ENCODE results near the gene FAR2. TPM values are rescaled to one million over a fixed set of nuclear protein-coding genes. Genes with fewer than 3 reads are reported as not detected.

Gene FAR2
- total RNA-seq, 1 donor from 2014 or later, result 19.5 TPM

- Mint-ChIP-seq H3K36me3 (no peaks in the 10 kb centered on the region), H3K4me3 (no peak overlapping the region), H3K9me3 (peaks cover 3% of the 10 kb centered on the region), H3K27me3 (ENCODE audit: insufficient read depth, low read depth) (no peaks in the 10 kb centered on the region), H3K4me1 (no peaks in the 10 kb centered on the region), H3K27ac (no peak overlapping the region)
- TF ChIP-seq EZH2phosphoT487 (IDR thresholded peaks at IDR 0.05) (no peak), EZH2 (IDR thresholded peaks at IDR 0.05) (no peak), CTCF (IDR thresholded peaks at IDR 0.05) (no peak)
- no peak overlapping the region for H3K4me3 ChIP-seq
- no peak overlapping the region for H3K4me2 ChIP-seq
- no peak for DNase-seq (ENCODE audit: low spot score)
- H3F3A ChIP-seq (ENCODE audit: low read depth), result peaks cover 5% of the 10 kb centered on the region
- H4K20me1 ChIP-seq (ENCODE audit: low read depth), result no peaks in the 10 kb centered on the region
- no peaks in the 10 kb centered on the region for H3K27me3 ChIP-seq
- no peaks in the 10 kb centered on the region for H3K4me1 ChIP-seq
- H3K36me3 ChIP-seq, result no peaks in the 10 kb centered on the region
- H3K9me3 ChIP-seq (ENCODE audit: low read depth), result no peaks in the 10 kb centered on the region
- no peak overlapping the region for H3K27ac ChIP-seq
- no peak overlapping the region for H3K9ac ChIP-seq
- H2AFZ ChIP-seq (replicated peaks), result no peak overlapping the region
- no peaks in the 10 kb centered on the region for H3K79me2 ChIP-seq (ENCODE audit: low read depth)
Observed at GRCh38 chr12:29226616-29227015, 77.5 kb downstream of the FAR2 start.

DNA sequence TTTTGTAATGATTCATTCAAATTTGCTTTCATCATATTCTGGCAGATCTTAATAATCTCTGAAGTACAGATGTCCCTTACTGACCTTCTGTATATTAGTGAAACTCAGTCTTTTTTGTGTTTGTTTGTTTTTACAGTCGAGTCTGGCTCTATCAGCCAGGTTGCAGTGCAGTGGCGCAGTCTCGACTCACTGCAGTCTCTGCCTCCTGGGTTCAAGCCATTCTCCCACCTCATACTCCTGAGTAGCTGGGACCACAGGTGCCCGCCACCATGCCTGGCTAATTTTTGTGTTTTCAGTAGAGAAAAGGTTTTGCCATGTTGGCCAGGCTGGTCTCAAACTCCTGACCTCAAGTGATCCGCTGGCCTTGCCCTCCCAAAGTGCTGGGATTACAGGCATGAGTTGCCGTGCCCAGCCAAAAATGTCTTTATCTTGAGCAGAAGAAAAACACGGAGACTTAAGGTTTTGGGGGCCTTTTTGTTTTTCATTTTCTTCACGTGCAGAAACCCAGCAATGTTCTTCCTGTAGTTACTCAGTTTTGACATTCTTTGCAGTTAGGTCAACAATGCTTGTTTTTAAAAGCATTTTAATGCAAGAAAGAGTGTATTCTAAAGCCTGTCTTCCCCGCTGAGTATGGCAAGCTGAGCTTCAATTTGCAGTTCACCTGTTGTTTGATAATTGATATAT lies 79.5 kb downstream of the FAR2 start:
- no peaks in the 10 kb centered on the region for H3K27me3 Mint-ChIP-seq (ENCODE audit: insufficient read depth, low read depth)
- Histone ChIP-seq H3K9me3 (ENCODE audit: low read depth) (no peaks in the 10 kb centered on the region), H3K27me3 (no peaks in the 10 kb centered on the region), H3K4me2 (no peak overlapping the region), H3K9ac (no peak overlapping the region), H3K36me3 (no peaks in the 10 kb centered on the region), H3F3A (ENCODE audit: low read depth) (peaks cover 5% of the 10 kb centered on the region), H3K4me3 (no peak overlapping the region), H4K20me1 (ENCODE audit: low read depth) (no peaks in the 10 kb centered on the region), H3K4me1 (no peaks in the 10 kb centered on the region), H3K27ac (no peak overlapping the region), H3K79me2 (ENCODE audit: low read depth) (no peaks in the 10 kb centered on the region), H2AFZ (replicated peaks) (peak overlapping the region; percentile 26)
- H3K4me3 Mint-ChIP-seq, result no peak overlapping the region
- no peaks in the 10 kb centered on the region for H3K36me3 Mint-ChIP-seq
- no peaks in the 10 kb centered on the region for H3K4me1 Mint-ChIP-seq
- no peaks in the 10 kb centered on the region for H3K9me3 Mint-ChIP-seq
- H3K27ac Mint-ChIP-seq, result no peak overlapping the region
- DNase-seq (ENCODE audit: low spot score), result no peak
- TF ChIP-seq CTCF (IDR thresholded peaks at IDR 0.05) (no peak), EZH2 (IDR thresholded peaks at IDR 0.05) (no peak), EZH2phosphoT487 (IDR thresholded peaks at IDR 0.05) (no peak)

GRCh38 chr12:29229158-29229505 lies 80.1 kb downstream of the FAR2 start:
- Histone ChIP-seq H3K36me3 (no peaks in the 10 kb centered on the region), H3K9ac (no peak overlapping the region), H3F3A (ENCODE audit: low read depth) (peaks cover 5% of the 10 kb centered on the region), H3K27ac (no peak overlapping the region), H4K20me1 (ENCODE audit: low read depth) (no peaks in the 10 kb centered on the region), H3K9me3 (ENCODE audit: low read depth) (no peaks in the 10 kb centered on the region), H3K27me3 (no peaks in the 10 kb centered on the region), H3K4me3 (no peak overlapping the region), H3K79me2 (ENCODE audit: low read depth) (no peaks in the 10 kb centered on the region), H3K4me2 (no peak overlapping the region), H3K4me1 (no peaks in the 10 kb centered on the region), H2AFZ (replicated peaks) (no peak overlapping the region)
- Mint-ChIP-seq H3K9me3 (no peaks in the 10 kb centered on the region), H3K27me3 (ENCODE audit: insufficient read depth, low read depth) (no peaks in the 10 kb centered on the region), H3K36me3 (no peaks in the 10 kb centered on the region), H3K4me1 (no peaks in the 10 kb centered on the region), H3K27ac (no peak overlapping the region), H3K4me3 (no peak overlapping the region)
- DNase-seq (ENCODE audit: low spot score), result no peak
- TF ChIP-seq EZH2phosphoT487 (IDR thresholded peaks at IDR 0.05), result no peak
- TF ChIP-seq CTCF (IDR thresholded peaks at IDR 0.05), result no peak
- TF ChIP-seq EZH2 (IDR thresholded peaks at IDR 0.05), result no peak

All from neural progenitor cell (in vitro differentiated cells).